ENCODE results near the gene PGPEP1.
"Not testable (repeated sequence)": the region's sequence is repeated elsewhere in the genome, so short reads cannot be mapped to it uniquely, and the experiment has no call there.

PGPEP1 gene

GRCh38 chr19:18345296-18345695, 4.9 kb downstream of the PGPEP1 start:
- no peak overlapping the region for H3K4me3 ChIP-seq (IDR thresholded peaks at IDR 0.05; ENCODE audit: insufficient read depth, low read depth, low read length)
- no peak overlapping the region for H3K9ac ChIP-seq
- TF ChIP-seq CTCF (conservative IDR thresholded peaks at IDR 0.05; ENCODE audit: low read depth, low read length) = no peak

GRCh38 chr19:18346091-18346490, 5.7 kb downstream of the PGPEP1 start:
- no peak overlapping the region for H2AFZ ChIP-seq (ENCODE audit: low read depth)
- no peaks in the 10 kb centered on the region for H4K20me1 ChIP-seq (ENCODE audit: insufficient read depth)
- TF ChIP-seq CTCF (conservative IDR thresholded peaks at IDR 0.05; ENCODE audit: low read depth, low read length) = no peak
- peaks cover 5% of the 10 kb centered on the region; the same call in 1 of the 2 replicates for H3K27me3 ChIP-seq (ENCODE audit: insufficient read depth, low read depth)
- H3K79me2 ChIP-seq (ENCODE audit: insufficient read depth, low read depth) = no peaks in the 10 kb centered on the region
- no peak overlapping the region for H3K27ac ChIP-seq
- H3K9ac ChIP-seq = no peak overlapping the region
- no peak overlapping the region for H3K4me2 ChIP-seq
- H3K4me3 ChIP-seq (IDR thresholded peaks at IDR 0.05; ENCODE audit: insufficient read depth, low read depth, low read length) = no peak overlapping the region
- peaks cover 4% of the 10 kb centered on the region for H3K4me1 ChIP-seq (ENCODE audit: low read depth, poor library complexity, severe bottlenecking)
- H3K36me3 ChIP-seq (ENCODE audit: insufficient read depth) = no peaks in the 10 kb centered on the region

More at GRCh38 chr19:18345296-18345695, 4.9 kb downstream of the PGPEP1 start:
- no peak overlapping the region for H3K27ac ChIP-seq
- peaks cover 5% of the 10 kb centered on the region; the same call in 1 of the 2 replicates for H3K27me3 ChIP-seq (ENCODE audit: insufficient read depth, low read depth)
- no peaks in the 10 kb centered on the region for H3K36me3 ChIP-seq (ENCODE audit: insufficient read depth)
- no peak overlapping the region for H3K4me2 ChIP-seq
- no peak overlapping the region for H2AFZ ChIP-seq (ENCODE audit: low read depth)
- no peaks in the 10 kb centered on the region for H4K20me1 ChIP-seq (ENCODE audit: insufficient read depth)
- H3K79me2 ChIP-seq (ENCODE audit: insufficient read depth, low read depth) = no peaks in the 10 kb centered on the region
- H3K4me1 ChIP-seq (ENCODE audit: low read depth, poor library complexity, severe bottlenecking) = peaks cover 4% of the 10 kb centered on the region

GRCh38 chr19:18348171-18348570, 7.8 kb downstream of the PGPEP1 start:
- Histone ChIP-seq H3K27ac (no peak overlapping the region), H3K9ac (no peak overlapping the region), H3K79me2 (ENCODE audit: insufficient read depth, low read depth) (no peaks in the 10 kb centered on the region), H4K20me1 (ENCODE audit: insufficient read depth) (no peaks in the 10 kb centered on the region), H3K4me1 (ENCODE audit: low read depth, poor library complexity, severe bottlenecking) (no peaks in the 10 kb centered on the region), H2AFZ (ENCODE audit: low read depth) (no peak overlapping the region), H3K4me2 (no peak overlapping the region), H3K27me3 (ENCODE audit: insufficient read depth, low read depth) (peaks cover 2% of the 10 kb centered on the region; the same call in 1 of the 2 replicates), H3K4me3 (IDR thresholded peaks at IDR 0.05; ENCODE audit: insufficient read depth, low read depth, low read length) (no peak overlapping the region), H3K36me3 (ENCODE audit: insufficient read depth) (no peaks in the 10 kb centered on the region)
- no peak for TF ChIP-seq CTCF (conservative IDR thresholded peaks at IDR 0.05; ENCODE audit: low read depth, low read length)

- H3K4me2 ChIP-seq; H4K20me1 ChIP-seq (ENCODE audit: insufficient read depth); H3K4me1 ChIP-seq (ENCODE audit: low read depth, poor library complexity, severe bottlenecking); H3K27ac ChIP-seq; H3K36me3 ChIP-seq (ENCODE audit: insufficient read depth); H2AFZ ChIP-seq (ENCODE audit: low read depth); H3K4me3 ChIP-seq (IDR thresholded peaks at IDR 0.05; ENCODE audit: insufficient read depth, low read depth, low read length); H3K79me2 ChIP-seq (ENCODE audit: insufficient read depth, low read depth); H3K9ac ChIP-seq; H3K27me3 ChIP-seq (ENCODE audit: insufficient read depth, low read depth): not testable (repeated sequence)
Observed at GRCh38 chr19:18348818-18349339, 8.5 kb downstream of the PGPEP1 start.

- peaks cover 2% of the 10 kb centered on the region; the same call in 1 of the 2 replicates for H3K27me3 ChIP-seq (ENCODE audit: insufficient read depth, low read depth)
- peak; percentile 47 for TF ChIP-seq CTCF (conservative IDR thresholded peaks at IDR 0.05; ENCODE audit: low read depth, low read length)
- H3K4me2 ChIP-seq = no peak overlapping the region
- no peaks in the 10 kb centered on the region for H3K79me2 ChIP-seq (ENCODE audit: insufficient read depth, low read depth)
- no peak overlapping the region for H3K27ac ChIP-seq
- H4K20me1 ChIP-seq (ENCODE audit: insufficient read depth) = no peaks in the 10 kb centered on the region
- H3K4me3 ChIP-seq (IDR thresholded peaks at IDR 0.05; ENCODE audit: insufficient read depth, low read depth, low read length) = no peak overlapping the region
- H3K9ac ChIP-seq = no peak overlapping the region
- no peak overlapping the region for H2AFZ ChIP-seq (ENCODE audit: low read depth)
- H3K36me3 ChIP-seq (ENCODE audit: insufficient read depth) = no peaks in the 10 kb centered on the region
- no peaks in the 10 kb centered on the region for H3K4me1 ChIP-seq (ENCODE audit: low read depth, poor library complexity, severe bottlenecking)
Observed at GRCh38 chr19:18349524-18350128, 9.2 kb downstream of the PGPEP1 start.
